Kidney epithelial cell (primary cell): ENCODE data around the gene PABPN1L. TPM values are rescaled to one million over a fixed set of nuclear protein-coding genes. Genes with fewer than 3 reads are reported as not detected.

Source experiments
- DNase-seq: peaks from one replicate; pipeline ENCODE4 v3.0.0-alpha.2; 2010; ENCODE audit warnings: low read depth
- H3K27me3 ChIP-seq: 2 replicates; pipeline ENCODE4 v1.6.0; 2011; ENCODE audit warnings: low read length; ENCODE audit not compliant: control insufficient read depth, insufficient read depth
- H3K36me3 ChIP-seq: 2 replicates; pipeline ENCODE4 v1.5.1; 2011; ENCODE audit warnings: low read length; ENCODE audit not compliant: control insufficient read depth, insufficient read depth
- H3K4me3 ChIP-seq: 2 replicates; pipeline ENCODE4 v1.5.1; 2011; ENCODE audit warnings: low read depth, mild to moderate bottlenecking, control low read depth, low read length
- CTCF ChIP-seq: IDR thresholded peaks from 2 replicates; pipeline ENCODE4 v1.5.1; 2011; ENCODE audit warnings: mild to moderate bottlenecking, moderate library complexity, low read length, control low read depth, inconsistent platforms; ENCODE audit not compliant: insufficient read depth, poor library complexity, severe bottlenecking
- total RNA-seq: library from RNA; depleted of rRNA; stranded (reverse); fragments of >200 nt; gene quantifications from 2 replicates; pipeline ENCODE4 v1.2.3, GENCODE V29; 2015

Gene PABPN1L
- total RNA-seq, 1 donor from 2014 or later, result not detected

DNA sequence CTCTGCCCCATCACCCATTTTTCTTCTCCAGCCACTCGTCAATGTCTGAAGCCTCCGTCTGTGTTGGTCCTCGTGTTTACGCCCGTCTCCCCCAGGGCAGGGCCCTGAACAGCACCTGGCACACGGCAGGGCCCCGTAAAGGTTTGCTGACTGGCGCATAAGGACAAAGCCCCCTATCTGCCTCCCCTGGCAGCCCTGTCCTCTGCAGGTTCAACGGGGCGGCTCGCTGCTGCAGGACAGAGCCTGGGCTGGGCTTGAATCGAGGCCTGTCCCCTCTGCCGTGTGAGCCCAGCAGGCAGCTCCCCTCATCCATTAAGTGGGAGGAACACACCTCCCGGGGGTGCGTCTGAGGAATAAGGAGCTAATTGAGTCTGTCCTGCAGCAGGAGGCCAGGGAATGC, 46.1 kb upstream of the PABPN1L start:
- no peak for TF ChIP-seq CTCF
- peaks cover 36% of the 10 kb centered on the region for H3K27me3 ChIP-seq

DNA sequence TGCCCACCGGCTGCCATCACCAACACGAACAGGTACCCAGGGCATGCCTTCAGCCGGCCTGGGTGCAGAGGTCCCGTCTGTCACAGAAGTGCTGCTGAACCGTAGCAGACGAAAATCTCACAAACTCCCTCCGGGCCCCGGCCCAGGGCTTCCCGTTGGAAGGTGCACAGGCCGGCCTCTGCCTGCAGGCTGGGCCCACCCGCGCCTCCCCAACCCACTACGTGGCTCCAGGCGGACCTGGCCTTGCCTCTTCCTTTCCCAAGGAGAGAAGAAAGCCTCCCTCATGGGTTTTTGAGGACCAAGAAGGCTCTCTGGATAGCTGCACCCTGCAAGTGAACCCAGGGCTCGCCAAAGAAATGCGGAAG, 45.5 kb upstream of the PABPN1L start:
- DNase-seq, result no peak
- Histone ChIP-seq H3K27me3 (peaks cover 32% of the 10 kb centered on the region), H3K36me3 (no peaks in the 10 kb centered on the region), H3K4me3 (no peak overlapping the region)
- TF ChIP-seq CTCF, result no peak

More for the DNA sequence above, 46.1 kb upstream of the PABPN1L start:
- no peak overlapping the region for H3K4me3 ChIP-seq
- no peaks in the 10 kb centered on the region for H3K36me3 ChIP-seq
- DNase-seq, result no peak

GRCh38 chr16:88911136-88911945, 44.9 kb upstream of the PABPN1L start:
- no peaks in the 10 kb centered on the region for H3K36me3 ChIP-seq
- no peak for TF ChIP-seq CTCF
- H3K4me3 ChIP-seq, result no peak overlapping the region
- peaks cover 30% of the 10 kb centered on the region for H3K27me3 ChIP-seq
- no peak for DNase-seq

- Histone ChIP-seq H3K36me3 (no peaks in the 10 kb centered on the region), H3K27me3 (peaks cover 28% of the 10 kb centered on the region), H3K4me3 (no peak overlapping the region)
- no peak for DNase-seq
- TF ChIP-seq CTCF, result no peak
Observed at GRCh38 chr16:88910284-88911135, 44.0 kb upstream of the PABPN1L start.

DNA sequence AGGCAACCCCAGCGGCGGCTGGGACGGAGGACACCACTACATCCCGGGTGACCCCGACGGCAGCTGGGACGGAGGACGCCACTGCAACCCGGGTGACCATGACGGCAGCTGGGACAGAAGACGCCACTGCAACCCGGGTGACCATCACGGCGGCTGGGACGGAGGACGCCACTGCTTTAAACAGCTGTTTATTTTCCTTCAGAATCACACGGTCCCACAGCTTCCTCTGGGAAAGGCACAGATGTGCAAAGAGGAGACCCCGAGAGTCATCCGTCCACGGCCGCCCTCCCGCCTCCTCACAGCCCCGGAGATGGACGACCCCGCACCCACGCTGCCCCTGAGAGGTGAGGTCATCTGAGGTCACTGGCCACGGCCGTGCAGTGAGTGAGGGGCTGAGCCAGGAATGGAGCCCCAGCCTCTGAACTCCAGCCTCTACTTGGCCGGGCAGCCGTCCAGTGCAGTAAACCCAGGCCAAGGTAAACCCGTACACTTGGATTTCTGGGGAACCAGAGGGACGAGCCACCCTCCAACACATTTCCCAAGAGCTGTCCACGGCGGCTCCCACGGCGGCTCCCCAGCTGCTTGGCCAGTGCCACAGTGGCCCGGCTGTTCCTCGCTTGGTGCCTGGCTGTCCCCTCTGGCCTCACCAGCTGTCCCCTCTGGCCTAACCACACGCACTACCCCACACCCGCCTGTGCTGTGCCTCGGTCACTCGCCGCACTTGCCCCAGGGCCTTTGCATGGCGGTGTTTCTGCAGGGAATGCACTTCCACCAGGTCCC, 43.2 kb upstream of the PABPN1L start:
- Histone ChIP-seq H3K4me3 (no peak overlapping the region), H3K36me3 (no peaks in the 10 kb centered on the region), H3K27me3 (peaks cover 28% of the 10 kb centered on the region)
- DNase-seq, result no peak
- no peak for TF ChIP-seq CTCF
